Measurements from ENCODE around the gene HMCES.

- TF ChIP-seq CTCF (IDR thresholded peaks at IDR 0.05; ENCODE audit: low read depth, low read length, missing input control) (no peak), REST (IDR thresholded peaks at IDR 0.05) (no peak), ZBTB33 (IDR thresholded peaks at IDR 0.05) (no peak), RAD21 (IDR thresholded peaks at IDR 0.05) (no peak), YY1 (IDR thresholded peaks at IDR 0.05) (no peak), GABPA (IDR thresholded peaks at IDR 0.05 in 1 of 2, conservative IDR thresholded peaks at IDR 0.05 in 1 of 2) (no peak), SP1 (IDR thresholded peaks at IDR 0.05) (no peak)
Measured at GRCh38 chr3:129311054-129311902, 32.6 kb downstream of the HMCES start.
